HCT116 (cell line): ENCODE results near the gene TAF6. TPM values are rescaled to one million over a fixed set of nuclear protein-coding genes. Genes with fewer than 3 reads are reported as not detected.

Experiments used
- ATAC-seq: fragments of 200-7000 bp; cut with Tn5 transposase; 2 replicates; pipeline ENCODE4 v1.9.1; 2020; ENCODE audit warnings: mild to moderate bottlenecking, moderate library complexity
- BruUV-seq: library from RNA; stranded (reverse); fragments of 400-500 nt; replicated peaks from 2 replicates; lab custom pipeline; 2021; lab: Mats Ljungman, UMichigan
- CTCF ChIA-PET: fragments of 300-600 bp; sonication (Branson Sonifier 250); formaldehyde crosslinking; loops from one replicate; lab custom pipeline; 2021; ENCODE audit warnings: antibody characterized with exemption; lab: Charles Lee
- POLR2A ChIA-PET: fragments of 300-600, 350-600 bp; sonication (Branson Sonifier 250); formaldehyde crosslinking; loops from one replicate; lab custom pipeline; 2021; ENCODE audit warnings: antibody characterized with exemption; lab: Charles Lee
- RAD21 ChIA-PET, 2 experiments: fragments of 300-600 bp; sonication (Branson Sonifier 250); formaldehyde crosslinking; loops; one replicate each; lab custom pipeline; 2023; ENCODE audit warnings: low total read pairs in 2 of 2; ENCODE audit not compliant: uncharacterized antibody in 2 of 2, unreplicated experiment in 2 of 2, low non-redundant PET in 1 of 2; lab: Charles Lee
- DNase-seq: peaks from one replicate; pipeline ENCODE4 v3.0.0-alpha.2; 2010; ENCODE audit warnings: low read depth, low spot score
- H2AFZ ChIP-seq: fragments of 200-600 bp; shearing (Covaris generic), sonication (generic); 2 replicates; pipeline ENCODE4 v1.6.1; 2017; ENCODE audit warnings: low read depth, mixed run types, mixed read lengths, antibody characterized with exemption, low read length; ENCODE audit not compliant: poor library complexity, severe bottlenecking
- H3K27ac ChIP-seq: 2 replicates; pipeline ENCODE4 v1.5.1; 2012; ENCODE audit warnings: low read depth, low read length
- H3K27me3 ChIP-seq: fragments of 200-600 bp; sonication (generic); 2 replicates; pipeline ENCODE4 v1.6.1; 2016; ENCODE audit warnings: mixed run types, low read length, mixed read lengths; ENCODE audit not compliant: insufficient read depth
- H3K36me3 ChIP-seq, 2 experiments: fragments of 200-500 bp in 1 of 2; fragments of 200-600 bp in 1 of 2; sonication (Bioruptor generic) in 1 of 2; sonication (generic) in 1 of 2; 2 replicates each; pipeline versions ENCODE4 v1.5.1 to v1.6.1; 2014 to 2016; ENCODE audit warnings: low read length in 2 of 2, inconsistent platforms in 1 of 2, mixed read lengths in 1 of 2, mixed run types in 1 of 2; ENCODE audit not compliant: insufficient read depth in 2 of 2, control insufficient read depth in 1 of 2
- H3K4me1 ChIP-seq, 2 experiments: fragments of 200-600 bp in 1 of 2; sonication (generic) in 1 of 2; 2 replicates each; pipeline versions ENCODE4 v1.5.1 to v1.6.1; 2012 to 2017; ENCODE audit warnings: low read length in 2 of 2, inconsistent platforms in 1 of 2, mild to moderate bottlenecking in 1 of 2, mixed read lengths in 1 of 2, mixed run types in 1 of 2, moderate library complexity in 1 of 2; ENCODE audit not compliant: insufficient read depth in 2 of 2, control insufficient read depth in 1 of 2
- H3K4me2 ChIP-seq: fragments of 200-600 bp; sonication (generic); 2 replicates; pipeline ENCODE4 v1.6.1; 2017; ENCODE audit warnings: mixed run types, low read length, mixed read lengths
- H3K4me3 ChIP-seq, 2 experiments: fragments of 200-600 bp in 1 of 2; sonication (generic) in 1 of 2; replicated peaks in 1 of 2; 2 replicates each; pipeline ENCODE4 v1.5.1; 2011 to 2016; ENCODE audit warnings: low read length in 2 of 2, control low read depth in 1 of 2, low read depth in 1 of 2, mild to moderate bottlenecking in 1 of 2, mixed read lengths in 1 of 2, mixed run types in 1 of 2
- H3K79me2 ChIP-seq: fragments of 200-600 bp; sonication (generic); 2 replicates; pipeline ENCODE4 v1.6.1; 2017; ENCODE audit warnings: mild to moderate bottlenecking, mixed run types, low read length, moderate library complexity, mixed read lengths; ENCODE audit not compliant: insufficient read depth
- H3K9ac ChIP-seq: fragments of 200-600 bp; sonication (generic); 2 replicates; pipeline ENCODE4 v1.6.1; 2016; ENCODE audit warnings: low read length, mixed read lengths
- H3K9me2 ChIP-seq: fragments of 200-600 bp; sonication (generic), shearing (Covaris generic); 2 replicates; pipeline ENCODE4 v1.6.1; 2017; ENCODE audit warnings: mixed run types, mild to moderate bottlenecking, moderate library complexity; ENCODE audit not compliant: insufficient read depth
- H3K9me3 ChIP-seq, 2 experiments: fragments of 200-500 bp in 1 of 2; fragments of 200-600 bp in 1 of 2; sonication (Bioruptor generic) in 1 of 2; sonication (generic) in 1 of 2; 2 replicates each; pipeline ENCODE4 v1.6.1; 2014 to 2017; ENCODE audit warnings: low read length in 2 of 2, mixed read lengths in 2 of 2, inconsistent platforms in 1 of 2, low read depth in 1 of 2, mild to moderate bottlenecking in 1 of 2, mixed run types in 1 of 2, moderate library complexity in 1 of 2; ENCODE audit not compliant: control insufficient read depth in 1 of 2, insufficient read depth in 1 of 2
- H4K20me1 ChIP-seq: fragments of 200-600 bp; sonication (generic), shearing (Covaris generic); 2 replicates; pipeline ENCODE4 v1.6.1; 2017; ENCODE audit warnings: mixed run types, mild to moderate bottlenecking, moderate library complexity; ENCODE audit not compliant: insufficient read depth
- EGR1 ChIP-seq: IDR thresholded peaks from 2 replicates; pipeline ENCODE4 v1.6.1; 2012; ENCODE audit warnings: low read depth
- JUND ChIP-seq: IDR thresholded peaks from 2 replicates; pipeline ENCODE4 v1.6.1; 2012
- SIN3A ChIP-seq: IDR thresholded peaks from 2 replicates; pipeline ENCODE4 v1.6.1; 2012; ENCODE audit warnings: low read depth
- intact Hi-C: fragments of 100-400 bp; cut with micrococcal nuclease; formaldehyde crosslinking; loops from 2 replicates; pipeline ENCODE4 v1.10.0; 2022
- total RNA-seq: library from RNA; stranded (reverse); gene quantifications from one replicate; pipeline ENCODE4 v1.2.1, GENCODE V29; 2021; ENCODE audit not compliant: unreplicated experiment
- TF ChIP-seq, protein P1 (sequence below): IDR thresholded peaks from 2 replicates; pipeline ENCODE4 v1.6.1; 2012
- TF ChIP-seq, protein P2 (sequence below), 3 experiments: fragments of 200-600 bp in 1 of 3; sonication (generic) in 1 of 3; IDR thresholded peaks in 2 of 3; conservative IDR thresholded peaks in 1 of 3; 2 replicates each; pipeline ENCODE4 v1.5.1; 2012 to 2017; ENCODE audit warnings: low read depth in 2 of 3, low read length in 2 of 3, antibody characterized with exemption in 1 of 3, borderline replicate concordance in 1 of 3, control low read depth in 1 of 3, mild to moderate bottlenecking in 1 of 3, mixed read lengths in 1 of 3, mixed run types in 1 of 3, moderate library complexity in 1 of 3; ENCODE audit not compliant: insufficient read depth in 1 of 3

Gene TAF6
- total RNA-seq, 1 experiment from 2014 or later: 67.4 TPM

DNA sequence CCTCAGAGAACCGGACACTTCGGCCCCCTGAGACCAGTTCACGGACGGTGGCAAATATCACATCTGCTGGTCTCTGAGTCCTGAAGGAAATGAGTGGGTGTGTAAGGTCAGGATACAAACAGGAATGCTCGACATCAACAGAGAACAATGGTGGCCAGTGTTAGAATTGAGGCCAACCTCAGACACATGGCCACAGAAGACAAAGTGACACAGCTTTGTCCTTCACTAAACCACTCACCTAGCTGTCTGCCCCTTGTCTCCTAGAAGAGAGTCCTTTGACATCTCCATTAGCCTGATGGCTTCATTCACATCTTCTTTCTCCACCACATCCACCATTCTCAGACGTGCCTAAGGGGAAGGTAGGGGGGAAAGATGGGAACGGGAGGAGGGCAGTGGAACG is 26.1 kb downstream of the TAF6 start:
- DNase-seq: no peak
- ChIA-PET RAD21 (no interaction called here), CTCF (no interaction called here), POLR2A (no interaction called here)
- TF ChIP-seq, protein P1, sequence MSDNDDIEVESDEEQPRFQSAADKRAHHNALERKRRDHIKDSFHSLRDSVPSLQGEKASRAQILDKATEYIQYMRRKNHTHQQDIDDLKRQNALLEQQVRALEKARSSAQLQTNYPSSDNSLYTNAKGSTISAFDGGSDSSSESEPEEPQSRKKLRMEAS: no peak
- no peak for TF ChIP-seq EGR1
- TF ChIP-seq JUND: no peak
- H3K4me1 ChIP-seq: peaks cover 4 to 23% of the 10 kb centered on the region in 2 experiments
- intact Hi-C loops: no loop called here
- no peaks in the 10 kb centered on the region for H3K9me3 ChIP-seq
- ATAC-seq: no peak
- H3K4me3 ChIP-seq: no peak overlapping the region
- no peak overlapping the region for H2AFZ ChIP-seq
- peaks cover 62% of the 10 kb centered on the region for H3K79me2 ChIP-seq
- H3K9ac ChIP-seq: no peak overlapping the region
- H3K27me3 ChIP-seq: no peaks in the 10 kb centered on the region
- H3K4me2 ChIP-seq: no peak overlapping the region
- H3K9me2 ChIP-seq: no peaks in the 10 kb centered on the region
- no peak overlapping the region for H3K27ac ChIP-seq
- peaks cover 51 to 72% of the 10 kb centered on the region in 2 experiments for H3K36me3 ChIP-seq
- BruUV-seq: TSS peak; percentile 22
- H4K20me1 ChIP-seq: peaks cover 15% of the 10 kb centered on the region

DNA sequence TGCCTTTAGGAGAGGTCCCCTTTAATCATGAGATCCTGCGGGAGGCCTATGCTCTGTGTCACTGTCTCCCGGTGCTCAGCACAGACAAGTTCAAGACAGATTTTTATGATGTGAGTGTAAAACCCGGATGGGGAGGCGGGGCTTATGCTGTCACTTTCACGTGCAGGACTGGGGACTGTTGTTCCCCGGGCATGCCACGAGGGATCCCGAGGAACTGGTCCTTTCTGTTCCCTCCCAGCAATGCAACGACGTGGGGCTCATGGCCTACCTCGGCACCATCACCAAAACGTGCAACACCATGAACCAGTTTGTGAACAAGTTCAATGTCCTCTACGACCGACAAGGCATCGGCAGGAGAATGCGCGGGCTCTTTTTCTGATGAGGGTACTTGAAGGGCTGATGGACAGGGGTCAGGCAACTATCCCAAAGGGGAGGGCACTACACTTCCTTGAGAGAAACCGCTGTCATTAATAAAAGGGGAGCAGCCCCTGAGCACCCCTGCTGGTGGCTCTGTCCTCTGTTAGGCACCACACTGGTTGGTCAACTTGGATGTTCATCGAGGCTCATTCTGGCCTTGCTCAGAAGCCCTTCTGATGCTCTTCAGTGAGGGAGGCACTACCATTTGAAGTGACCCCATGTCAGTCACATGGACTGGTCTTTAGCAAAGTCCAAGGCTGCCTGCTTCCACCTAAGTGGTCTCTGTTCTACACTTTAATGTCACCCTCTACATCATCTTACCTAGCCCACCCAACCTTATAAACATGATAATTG is 27.6 kb downstream of the TAF6 start:
- H3K4me2 ChIP-seq: no peak overlapping the region
- no peaks in the 10 kb centered on the region for H3K9me2 ChIP-seq
- ChIA-PET RAD21 (no interaction called here), CTCF (no interaction called here), POLR2A (interaction anchor here (2.3 kb wide), 1 partner anchor 10 kb away, joined by 8 read pairs; the partner anchor contains the start of genes AP4M1 and MCM7)
- no peak overlapping the region for H2AFZ ChIP-seq
- BruUV-seq: no TSS peak
- peaks cover 8 to 38% of the 10 kb centered on the region in 2 experiments for H3K4me1 ChIP-seq
- H3K4me3 ChIP-seq: no peak overlapping the region
- ATAC-seq (peak; percentile 39), DNase-seq (no peak)
- TF ChIP-seq, protein P2, sequence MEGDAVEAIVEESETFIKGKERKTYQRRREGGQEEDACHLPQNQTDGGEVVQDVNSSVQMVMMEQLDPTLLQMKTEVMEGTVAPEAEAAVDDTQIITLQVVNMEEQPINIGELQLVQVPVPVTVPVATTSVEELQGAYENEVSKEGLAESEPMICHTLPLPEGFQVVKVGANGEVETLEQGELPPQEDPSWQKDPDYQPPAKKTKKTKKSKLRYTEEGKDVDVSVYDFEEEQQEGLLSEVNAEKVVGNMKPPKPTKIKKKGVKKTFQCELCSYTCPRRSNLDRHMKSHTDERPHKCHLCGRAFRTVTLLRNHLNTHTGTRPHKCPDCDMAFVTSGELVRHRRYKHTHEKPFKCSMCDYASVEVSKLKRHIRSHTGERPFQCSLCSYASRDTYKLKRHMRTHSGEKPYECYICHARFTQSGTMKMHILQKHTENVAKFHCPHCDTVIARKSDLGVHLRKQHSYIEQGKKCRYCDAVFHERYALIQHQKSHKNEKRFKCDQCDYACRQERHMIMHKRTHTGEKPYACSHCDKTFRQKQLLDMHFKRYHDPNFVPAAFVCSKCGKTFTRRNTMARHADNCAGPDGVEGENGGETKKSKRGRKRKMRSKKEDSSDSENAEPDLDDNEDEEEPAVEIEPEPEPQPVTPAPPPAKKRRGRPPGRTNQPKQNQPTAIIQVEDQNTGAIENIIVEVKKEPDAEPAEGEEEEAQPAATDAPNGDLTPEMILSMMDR (IDR thresholded peaks at IDR 0.05 in 2 of 3, conservative IDR thresholded peaks at IDR 0.05 in 1 of 3; ENCODE audit: borderline replicate concordance in 1 of 3, insufficient read depth in 1 of 3, low read depth in 2 of 3, low read length in 2 of 3): peak in 2 of 3 experiments; percentile 21 to 22; a peak in 1 of 6 replicates
- TF ChIP-seq SIN3A: no peak
- peaks cover 39 to 60% of the 10 kb centered on the region in 2 experiments for H3K36me3 ChIP-seq
- H3K27ac ChIP-seq: no peak overlapping the region; the same call in 1 of the 2 replicates
- intact Hi-C loops: no loop called here
- H3K27me3 ChIP-seq: no peaks in the 10 kb centered on the region
- no peak overlapping the region for H3K9ac ChIP-seq
- H4K20me1 ChIP-seq: peaks cover 13% of the 10 kb centered on the region
- H3K9me3 ChIP-seq: no peaks in the 10 kb centered on the region
- peaks cover 50% of the 10 kb centered on the region for H3K79me2 ChIP-seq
